HepG2 (cell line): ENCODE data around the gene NFKBIZ. TPM values are rescaled to one million over a fixed set of nuclear protein-coding genes. Genes with fewer than 3 reads are reported as not detected.

Experiments used
- ATAC-seq: fragments of 200-7000 bp; cut with Tn5 transposase; 3 replicates; pipeline ENCODE4 v1.9.1; 2020; ENCODE audit warnings: mild to moderate bottlenecking, moderate library complexity
- BruUV-seq: library from RNA; stranded (reverse); fragments of 400-500 nt; replicated peaks from 2 replicates; lab custom pipeline; 2021; lab: Mats Ljungman, UMichigan
- CTCF ChIA-PET: fragments of 300-600 bp; formaldehyde crosslinking; extraction: SDS; loops from one replicate; lab custom pipeline; 2021; ENCODE audit warnings: low total read pairs, inconsistent platforms, low intra/inter-chr PET ratio; lab: Yijun Ruan, JAX
- POLR2A ChIA-PET: fragments of 350-600 bp; sonication (Branson Sonifier 250); formaldehyde crosslinking; loops from one replicate; lab custom pipeline; 2020; ENCODE audit warnings: antibody characterized with exemption, inconsistent platforms; lab: Yijun Ruan, JAX
- DNase-seq: peaks from one replicate; pipeline ENCODE4 v3.0.0-alpha.2; 2015; ENCODE audit warnings: low spot score
- FAIRE-seq: peaks from 3 replicates; lab custom pipeline; 2011; peaks lifted over from hg19 to GRCh38; lab: Jason Lieb, UNC
- H2AFZ ChIP-seq: one replicate; pipeline ENCODE4 v1.6.1; 2011; ENCODE audit warnings: low read length, inconsistent platforms
- H3K27ac ChIP-seq: fragments of 300-600 bp; 3 replicates; pipeline ENCODE4 v1.8.0; 2011; ENCODE audit warnings: mixed run types, mild to moderate bottlenecking, mixed read lengths, low read length, inconsistent platforms; ENCODE audit not compliant: insufficient read depth; ENCODE audit errors: extremely low read length
- H3K27me3 ChIP-seq, 2 experiments: fragments of 200-600 bp in 1 of 2; 2 replicates in 1 of 2; 3 replicates in 1 of 2; pipeline versions ENCODE4 v1.6.0 to v1.8.0; 2011; ENCODE audit warnings: low read length in 2 of 2, mild to moderate bottlenecking in 2 of 2, moderate library complexity in 2 of 2, inconsistent platforms in 1 of 2; ENCODE audit not compliant: insufficient read depth in 2 of 2, control insufficient read depth in 1 of 2
- H3K36me3 ChIP-seq, 2 experiments: fragments of 200-600 bp in 1 of 2; replicated peaks in 1 of 2; 2 replicates in 1 of 2; 3 replicates in 1 of 2; pipeline versions ENCODE4 v1.5.1 to v1.8.0; 2011; ENCODE audit warnings: low read length in 2 of 2, inconsistent platforms in 1 of 2; ENCODE audit not compliant: insufficient read depth in 2 of 2, control insufficient read depth in 1 of 2
- H3K4me1 ChIP-seq: 2 replicates; pipeline ENCODE4 v1.5.1; 2012; ENCODE audit warnings: low read length, inconsistent platforms; ENCODE audit not compliant: insufficient read depth
- H3K4me2 ChIP-seq: 2 replicates; pipeline ENCODE4 v1.6.0; 2011; ENCODE audit warnings: low read depth, low read length, inconsistent platforms
- H3K4me3 ChIP-seq, 3 experiments: fragments of 200-600 bp in 1 of 3; sonication (generic), shearing (Covaris generic) in 1 of 3; replicated peaks in 1 of 3; 2 replicates each; pipeline ENCODE4 v1.5.1; 2011 to 2016; ENCODE audit warnings: low read length in 3 of 3, inconsistent platforms in 2 of 3, low read depth in 2 of 3, mild to moderate bottlenecking in 2 of 3, control low read depth in 1 of 3, mixed read lengths in 1 of 3; ENCODE audit not compliant: insufficient read depth in 1 of 3
- H3K79me2 ChIP-seq: one replicate; pipeline ENCODE4 v1.6.1; 2011; ENCODE audit warnings: low read length, inconsistent platforms; ENCODE audit not compliant: insufficient read depth
- H3K9ac ChIP-seq: 2 replicates; pipeline ENCODE4 v1.6.0; 2011; ENCODE audit warnings: mild to moderate bottlenecking, low read depth, low read length, inconsistent platforms; ENCODE audit not compliant: insufficient read depth
- H3K9me3 ChIP-seq: 2 replicates; pipeline ENCODE4 v1.5.1; 2012; ENCODE audit warnings: mild to moderate bottlenecking, low read length
- H4K20me1 ChIP-seq: 2 replicates; pipeline ENCODE4 v1.6.0; 2011; ENCODE audit warnings: inconsistent platforms, mild to moderate bottlenecking, low read length, moderate library complexity; ENCODE audit not compliant: insufficient read depth
- FOXM1 ChIP-seq: sonication (generic); formaldehyde crosslinking; IDR thresholded peaks from 2 replicates; pipeline ENCODE4 v1.5.0; 2020; ENCODE audit warnings: missing genetic modification reagents
- SRSF4 ChIP-seq: fragments of 200-400 bp; formaldehyde crosslinking; IDR thresholded peaks from one replicate; pipeline ENCODE4 v1.6.1; 2018; ENCODE audit warnings: mild to moderate bottlenecking, low read depth, low read length, moderate library complexity; ENCODE audit not compliant: poor library complexity, severe bottlenecking
- TCF7 ChIP-seq: sonication (generic); IDR thresholded peaks from 2 replicates; pipeline ENCODE4 v1.6.1; 2016; ENCODE audit warnings: antibody characterized with exemption, low read depth
- ZFP90 ChIP-seq: sonication (generic); formaldehyde crosslinking; IDR thresholded peaks from 2 replicates; pipeline ENCODE4 v1.8.0; 2022; ENCODE audit warnings: missing genetic modification reagents, mild to moderate bottlenecking, inconsistent platforms, borderline replicate concordance
- ZNF644 ChIP-seq: IDR thresholded peaks from 2 replicates; pipeline ENCODE4 v1.6.1; 2016; ENCODE audit warnings: low read depth
- ZNF737 ChIP-seq: sonication (generic); formaldehyde crosslinking; IDR thresholded peaks from 2 replicates; pipeline ENCODE4 v1.5.0; 2020; ENCODE audit warnings: missing genetic modification reagents, mild to moderate bottlenecking, borderline replicate concordance
- WGBS: methylation state at CpG from one replicate; pipeline ENCODE4 v1.1.6; 2017; ENCODE audit warnings: low lambda C conversion rate; 5-methylcytosine and 5-hydroxymethylcytosine counted together
- in situ Hi-C: cut with HindIII; loops from 2 replicates; pipeline ENCODE4 v1.10.0; 2017; ENCODE audit warnings: low pct_unique_long_range_greater_than_20kb; ENCODE audit not compliant: extremely low pct_ligation_motif_present
- intact Hi-C: fragments of 100-400 bp; cut with micrococcal nuclease; formaldehyde crosslinking; loops from one replicate; pipeline ENCODE4 v1.10.0; 2022; ENCODE audit not compliant: unreplicated experiment
- polyA plus RNA-seq, 8 experiments: library from polyadenylated mRNA; depleted of rRNA in 3 of 8; stranded (reverse) in 7 of 8; unstranded in 1 of 8; fragments of >200 nt; fragmentation: Illumina TruSeq in 4 of 8; extraction: Trizol in 4 of 8; gene quantifications; 2 replicates each; pipeline versions ENCODE4 v1.2.1 to v1.2.3, GENCODE V29; 2011 to 2016; ENCODE audit warnings: low read depth in 4 of 8, missing spikeins in 1 of 8, mixed read lengths in 1 of 8; ENCODE audit not compliant: insufficient read depth in 1 of 8
- total RNA-seq, 5 experiments: library from RNA; depleted of rRNA; stranded (reverse); fragments of >200 nt; fragmentation: Illumina TruSeq; extraction: Trizol; gene quantifications; 2 replicates each; pipeline ENCODE4 v1.2.3, GENCODE V29; 2016; ENCODE audit warnings: low read depth in 1 of 5
- TF ChIP-seq, protein P1 (sequence below): IDR thresholded peaks from 2 replicates; pipeline ENCODE4 v1.4.0; 2020; ENCODE audit warnings: mild to moderate bottlenecking, missing genetic modification reagents
- TF ChIP-seq, protein P2 (sequence below): sonication (generic); formaldehyde crosslinking; IDR thresholded peaks from 2 replicates; pipeline ENCODE4 v1.4.0; 2020; ENCODE audit warnings: missing genetic modification reagents
- TF ChIP-seq, protein P3 (sequence below): sonication (generic); formaldehyde crosslinking; IDR thresholded peaks from 2 replicates; pipeline ENCODE4 v1.8.1; 2023; ENCODE audit warnings: missing genetic modification reagents, mild to moderate bottlenecking, borderline replicate concordance

Gene NFKBIZ
- total and polyA plus RNA-seq, 2 of the 13 experiments (the other 11 are each of a cell fraction or from before 2014, with no cell fraction given): 25.9 to 60.6 TPM

DNA sequence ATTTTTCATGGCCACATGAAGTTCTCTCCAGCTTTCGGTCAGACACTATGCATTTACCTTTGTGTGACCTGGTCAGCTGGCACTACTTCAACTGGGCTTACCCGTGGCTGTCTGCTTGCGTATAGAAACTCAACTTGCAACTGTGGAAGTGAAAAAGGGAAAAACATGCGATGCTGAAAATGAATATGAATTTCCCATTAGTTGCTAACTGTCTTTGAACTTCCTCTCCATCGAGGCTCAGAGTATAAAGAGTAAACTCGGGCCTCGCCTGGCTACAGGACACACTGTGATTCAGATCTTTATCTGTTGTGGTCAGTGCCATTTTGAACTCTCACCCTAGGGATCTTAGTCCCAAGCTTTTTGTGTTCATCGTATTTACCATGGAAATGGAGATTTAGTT lies 26.8 kb downstream of the NFKBIZ start:
- Histone ChIP-seq H3K4me2 (no peak overlapping the region; the same call in 1 of the 2 replicates), H3K4me3 (no peak overlapping the region), H3K4me1 (peaks cover 39% of the 10 kb centered on the region), H4K20me1 (no peaks in the 10 kb centered on the region), H3K79me2 (no peaks in the 10 kb centered on the region), H3K27me3 (no peaks in the 10 kb centered on the region; a peak in 1 of 5 replicates), H3K36me3 (no peaks in the 10 kb centered on the region), H3K27ac (no peak overlapping the region), H3K9me3 (no peaks in the 10 kb centered on the region), H3K9ac (no peak overlapping the region), H2AFZ (no peak overlapping the region)
- DNase-seq (no peak), FAIRE-seq (no peak), ATAC-seq (0 out of 3 replicates have a peak, but pooled peaks have one; percentile 34)
- no TSS peak for BruUV-seq
- in situ Hi-C loops (no loop called here), intact Hi-C loops (no loop called here)
- POLR2A ChIA-PET: no interaction called here
- TF ChIP-seq, protein P1, sequence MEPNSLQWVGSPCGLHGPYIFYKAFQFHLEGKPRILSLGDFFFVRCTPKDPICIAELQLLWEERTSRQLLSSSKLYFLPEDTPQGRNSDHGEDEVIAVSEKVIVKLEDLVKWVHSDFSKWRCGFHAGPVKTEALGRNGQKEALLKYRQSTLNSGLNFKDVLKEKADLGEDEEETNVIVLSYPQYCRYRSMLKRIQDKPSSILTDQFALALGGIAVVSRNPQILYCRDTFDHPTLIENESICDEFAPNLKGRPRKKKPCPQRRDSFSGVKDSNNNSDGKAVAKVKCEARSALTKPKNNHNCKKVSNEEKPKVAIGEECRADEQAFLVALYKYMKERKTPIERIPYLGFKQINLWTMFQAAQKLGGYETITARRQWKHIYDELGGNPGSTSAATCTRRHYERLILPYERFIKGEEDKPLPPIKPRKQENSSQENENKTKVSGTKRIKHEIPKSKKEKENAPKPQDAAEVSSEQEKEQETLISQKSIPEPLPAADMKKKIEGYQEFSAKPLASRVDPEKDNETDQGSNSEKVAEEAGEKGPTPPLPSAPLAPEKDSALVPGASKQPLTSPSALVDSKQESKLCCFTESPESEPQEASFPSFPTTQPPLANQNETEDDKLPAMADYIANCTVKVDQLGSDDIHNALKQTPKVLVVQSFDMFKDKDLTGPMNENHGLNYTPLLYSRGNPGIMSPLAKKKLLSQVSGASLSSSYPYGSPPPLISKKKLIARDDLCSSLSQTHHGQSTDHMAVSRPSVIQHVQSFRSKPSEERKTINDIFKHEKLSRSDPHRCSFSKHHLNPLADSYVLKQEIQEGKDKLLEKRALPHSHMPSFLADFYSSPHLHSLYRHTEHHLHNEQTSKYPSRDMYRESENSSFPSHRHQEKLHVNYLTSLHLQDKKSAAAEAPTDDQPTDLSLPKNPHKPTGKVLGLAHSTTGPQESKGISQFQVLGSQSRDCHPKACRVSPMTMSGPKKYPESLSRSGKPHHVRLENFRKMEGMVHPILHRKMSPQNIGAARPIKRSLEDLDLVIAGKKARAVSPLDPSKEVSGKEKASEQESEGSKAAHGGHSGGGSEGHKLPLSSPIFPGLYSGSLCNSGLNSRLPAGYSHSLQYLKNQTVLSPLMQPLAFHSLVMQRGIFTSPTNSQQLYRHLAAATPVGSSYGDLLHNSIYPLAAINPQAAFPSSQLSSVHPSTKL: 0 out of 2 replicates have a peak, but pooled peaks have one; percentile 11
- TF ChIP-seq ZNF644 (CRISPR knock-in tag) (0 out of 2 replicates have a peak, but pooled peaks have one; percentile 55), FOXM1 (CRISPR knock-in tag) (no peak), TCF7 (peak; percentile 13; the same call in 1 of the 2 replicates), ZNF737 (CRISPR knock-in tag) (no peak), SRSF4 (no peak), ZFP90 (no peak)
- TF ChIP-seq, protein P2, sequence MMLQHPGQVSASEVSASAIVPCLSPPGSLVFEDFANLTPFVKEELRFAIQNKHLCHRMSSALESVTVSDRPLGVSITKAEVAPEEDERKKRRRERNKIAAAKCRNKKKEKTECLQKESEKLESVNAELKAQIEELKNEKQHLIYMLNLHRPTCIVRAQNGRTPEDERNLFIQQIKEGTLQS (CRISPR knock-in tag): no peak
- TF ChIP-seq, protein P3, sequence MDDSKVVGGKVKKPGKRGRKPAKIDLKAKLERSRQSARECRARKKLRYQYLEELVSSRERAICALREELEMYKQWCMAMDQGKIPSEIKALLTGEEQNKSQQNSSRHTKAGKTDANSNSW (CRISPR knock-in tag): no peak
- CTCF ChIA-PET: no interaction called here
- WGBS: 23% methylated on average over 8 of the region's 8 CpGs
